GM10847 (cell line): Measurements from ENCODE around the gene RAB32.

Source experiments
- POLR2A ChIP-seq: IDR thresholded peaks from 2 replicates; pipeline ENCODE4 v1.6.1; 2011; ENCODE audit not compliant: insufficient read length; ENCODE audit errors: extremely low read depth

RAB32 gene

DNA sequence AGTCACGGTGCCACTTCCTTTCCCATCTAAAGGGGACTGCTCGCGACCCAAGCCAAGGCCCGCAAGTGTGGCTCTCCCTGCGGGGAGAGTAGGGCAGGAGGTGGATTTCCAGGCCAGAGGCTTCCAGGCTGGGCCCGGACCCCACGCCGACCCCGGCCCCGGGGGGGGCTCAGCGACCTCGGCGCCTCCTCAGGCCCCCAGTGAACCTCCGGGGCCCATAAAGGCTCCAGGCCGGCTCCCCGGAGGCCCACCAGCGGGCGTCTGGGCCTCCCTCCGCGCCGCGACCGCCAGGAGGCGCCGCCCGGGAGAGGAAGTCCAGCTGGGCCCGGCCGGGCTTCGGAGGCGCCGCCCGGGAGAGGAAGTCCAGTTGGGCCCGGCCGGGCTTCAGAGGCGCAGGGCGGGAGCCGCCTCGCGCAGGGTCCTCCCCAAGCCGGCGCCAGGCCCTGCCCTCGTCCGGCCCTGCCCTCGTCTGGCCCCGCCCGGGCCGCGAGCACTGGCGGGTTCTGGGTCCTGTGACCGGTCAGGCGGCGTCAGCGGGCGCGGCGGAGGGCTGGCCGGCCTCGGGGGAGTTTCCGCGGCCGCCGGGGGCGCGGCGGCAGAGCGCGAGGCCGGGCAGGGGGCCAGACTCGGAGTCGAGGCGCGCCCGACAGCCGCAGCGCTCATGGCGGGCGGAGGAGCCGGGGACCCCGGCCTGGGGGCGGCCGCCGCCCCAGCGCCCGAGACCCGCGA is at the start of gene RAB32:
Gene RAB32, plus strand, starts transcription at position 623 of the 729 bp plus-strand sequence. Its CDS starts 39 bp downstream, at position 662.
- no peak for TF ChIP-seq POLR2A

DNA sequence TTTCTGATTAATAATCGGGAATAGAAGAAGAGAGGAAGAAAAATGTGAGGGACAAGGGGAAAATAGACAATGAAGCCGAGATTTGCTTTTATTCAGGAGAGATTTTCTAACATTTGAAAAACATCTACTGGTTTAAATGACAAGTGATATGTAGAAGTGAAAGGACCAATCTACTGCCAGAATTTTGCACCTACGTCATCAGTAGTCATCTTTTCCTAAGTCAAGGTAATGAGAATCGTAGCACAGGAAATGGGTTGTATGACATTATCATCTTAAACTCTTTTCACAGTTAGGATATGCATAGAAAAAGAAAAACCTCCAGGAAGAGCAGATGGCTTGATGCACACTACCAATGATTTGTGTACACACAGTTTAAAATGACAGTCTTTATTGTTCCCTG is 45.3 kb upstream of the RAB32 start:
- TF ChIP-seq POLR2A: no peak

DNA sequence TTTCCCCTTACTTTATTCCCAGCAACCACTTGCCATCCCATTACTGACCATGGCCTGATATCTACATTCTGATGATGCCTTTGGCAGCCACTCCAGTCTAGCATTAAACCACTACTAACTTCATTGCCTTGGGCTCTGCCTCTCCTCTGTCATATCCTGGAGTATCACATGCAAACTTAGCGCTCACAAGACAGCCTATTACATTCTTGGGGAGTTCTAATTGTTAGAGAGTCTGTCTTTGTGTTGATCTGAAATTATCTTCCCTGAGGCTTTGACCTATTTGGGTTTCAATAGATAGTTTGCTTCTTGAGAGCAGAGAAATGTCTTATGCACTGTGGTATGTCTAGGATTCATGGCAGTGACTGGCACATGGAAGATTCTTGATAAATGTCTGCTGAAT is 40.5 kb upstream of the RAB32 start:
- no peak for TF ChIP-seq POLR2A

DNA sequence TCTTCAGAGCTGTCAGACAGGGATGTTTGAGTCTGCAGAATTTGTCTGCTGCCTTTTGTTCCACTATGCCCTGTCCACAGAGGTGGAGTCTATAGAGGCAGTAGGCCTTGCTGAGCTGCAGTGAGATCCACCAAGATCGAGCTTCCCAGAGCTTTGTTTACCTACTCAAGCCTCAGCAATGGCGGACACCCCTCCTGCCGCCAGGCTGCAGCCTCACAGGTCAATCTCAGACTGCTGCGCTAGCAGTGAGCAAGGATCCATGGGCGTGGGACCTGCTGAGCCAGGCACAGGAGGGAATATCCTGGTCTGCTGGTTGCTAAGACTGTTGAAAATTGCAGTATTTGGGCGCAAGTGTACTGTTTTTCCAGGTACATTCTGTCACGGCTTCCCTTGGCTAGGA is 28.4 kb upstream of the RAB32 start:
- TF ChIP-seq POLR2A: no peak

DNA sequence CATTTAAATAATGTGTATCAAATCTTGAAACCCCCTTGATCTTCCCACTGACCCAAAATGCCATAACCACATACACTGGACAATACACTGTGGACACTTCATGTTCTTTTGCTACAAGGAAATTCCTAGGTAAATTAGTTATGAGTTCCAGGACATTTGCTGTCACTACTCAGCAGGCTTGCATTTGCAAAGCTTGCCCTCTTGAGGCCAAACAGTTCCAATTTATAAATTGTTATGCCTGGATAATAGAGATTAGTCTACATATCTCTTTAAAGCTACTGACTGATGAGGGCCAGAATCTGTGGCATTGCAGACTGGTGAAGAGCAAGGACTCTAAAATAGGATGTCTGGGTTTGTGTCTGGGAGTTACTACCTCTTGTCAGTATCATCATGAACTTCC is 17.4 kb upstream of the RAB32 start:
- TF ChIP-seq POLR2A: no peak

DNA sequence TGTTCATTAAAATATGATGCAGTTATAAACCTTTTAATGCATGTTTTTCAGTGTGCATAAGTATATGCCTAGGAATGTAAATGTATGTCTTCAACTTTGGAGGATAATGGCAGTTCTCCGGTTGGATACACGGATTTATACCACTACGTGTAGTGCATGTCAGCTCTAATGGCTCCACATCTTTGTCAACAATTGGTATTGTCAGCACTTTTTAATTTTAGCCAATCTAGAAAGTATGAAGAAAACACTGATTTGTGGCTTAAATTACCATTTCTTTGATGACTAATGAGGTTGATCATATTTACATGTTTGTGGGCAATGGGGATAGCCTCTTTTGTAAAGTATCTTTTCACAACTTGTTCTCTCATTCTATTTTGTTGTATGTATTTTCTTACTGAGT is 10.9 kb upstream of the RAB32 start:
- no peak for TF ChIP-seq POLR2A

DNA sequence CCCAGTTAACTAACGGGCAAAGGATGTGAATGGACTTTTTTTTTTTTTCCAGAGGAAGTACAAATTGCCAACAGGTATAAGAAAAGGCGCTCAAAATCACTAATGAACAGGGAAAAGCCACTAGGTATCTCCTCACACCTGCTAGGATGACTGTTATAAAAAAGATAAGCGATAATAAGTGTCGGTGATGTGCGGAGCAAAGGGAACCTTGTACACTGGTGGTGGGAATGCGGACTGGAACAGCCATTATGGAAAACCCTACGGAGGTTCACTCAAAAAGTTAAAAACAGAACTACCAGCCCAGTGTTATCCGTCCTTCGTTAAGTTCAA is 787 bp upstream of the RAB32 start:
- no peak for TF ChIP-seq POLR2A

DNA sequence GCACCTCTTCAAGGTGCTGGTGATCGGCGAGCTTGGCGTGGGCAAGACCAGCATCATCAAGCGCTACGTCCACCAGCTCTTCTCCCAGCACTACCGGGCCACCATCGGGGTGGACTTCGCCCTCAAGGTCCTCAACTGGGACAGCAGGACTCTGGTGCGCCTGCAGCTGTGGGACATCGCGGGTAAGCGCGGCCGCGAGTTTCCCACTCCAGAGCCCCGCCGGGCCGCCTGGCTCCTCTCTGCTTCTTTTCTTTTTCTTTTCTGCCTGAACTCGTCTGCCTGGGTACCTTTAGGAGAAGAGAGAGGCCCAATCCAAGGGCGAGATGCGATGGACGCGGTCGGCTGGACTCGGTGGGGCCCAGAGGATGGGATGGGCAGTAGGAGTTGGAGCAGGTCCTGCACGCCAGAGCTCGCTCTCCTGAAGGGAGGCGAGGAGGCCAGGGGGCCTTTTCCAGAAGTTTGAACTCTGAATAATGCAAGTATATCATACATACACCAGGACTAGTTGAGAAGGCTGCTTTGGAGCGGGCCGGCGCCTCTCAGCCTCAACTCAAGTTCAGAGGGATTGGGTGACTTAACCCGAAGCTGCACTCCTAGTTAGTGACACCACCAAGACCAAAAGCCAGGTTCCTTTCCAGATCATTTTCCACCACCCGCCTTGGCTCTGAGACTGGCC is 445 bp downstream of the RAB32 start:
- no peak for TF ChIP-seq POLR2A

DNA sequence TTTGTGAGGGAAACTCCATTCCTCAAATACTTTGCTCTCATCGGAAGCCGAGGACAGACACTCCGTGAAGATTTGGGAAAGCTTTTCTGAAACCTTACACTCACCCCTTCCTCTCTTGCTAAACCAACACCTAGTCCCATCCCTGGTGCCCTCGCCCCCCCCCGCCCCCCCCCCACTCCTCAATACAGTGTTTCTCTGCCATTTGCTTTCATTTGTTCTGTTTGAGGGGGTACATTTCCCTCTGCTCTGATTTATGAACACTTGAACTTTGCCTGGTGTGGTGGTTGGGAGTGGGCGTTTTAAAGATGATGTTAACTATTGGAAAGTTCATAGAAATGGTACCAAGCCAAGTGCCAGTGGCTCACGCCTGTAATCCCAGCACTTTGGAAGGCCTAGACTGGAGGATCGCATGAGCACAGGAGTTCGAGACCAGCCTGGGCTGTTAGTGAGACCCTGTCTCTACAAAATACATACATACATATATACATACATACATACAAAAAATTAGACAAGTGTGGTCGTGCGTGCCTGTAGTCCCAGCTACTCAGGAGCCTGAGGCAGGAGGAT is 1.1 kb downstream of the RAB32 start:
- TF ChIP-seq POLR2A: no peak

DNA sequence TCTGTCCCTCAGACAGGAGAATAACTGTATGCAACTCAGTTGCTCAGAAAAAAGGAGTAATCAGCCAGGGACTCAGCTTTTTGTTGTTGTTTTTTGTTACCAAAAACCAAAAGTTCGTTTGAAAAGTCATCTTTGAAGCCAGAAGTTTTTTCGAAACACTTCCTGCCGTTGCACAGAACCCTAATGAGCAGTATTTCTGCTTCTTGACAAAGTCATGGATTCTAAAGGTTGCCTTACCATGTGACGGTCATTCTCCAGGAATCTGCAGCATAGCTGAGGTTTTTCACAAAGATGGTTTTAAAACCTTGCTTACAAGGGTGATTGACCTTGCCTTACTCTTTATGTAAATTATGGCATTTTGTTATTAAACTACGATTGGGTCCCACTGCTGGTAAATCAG is 1.9 kb downstream of the RAB32 start:
- no peak for TF ChIP-seq POLR2A

DNA sequence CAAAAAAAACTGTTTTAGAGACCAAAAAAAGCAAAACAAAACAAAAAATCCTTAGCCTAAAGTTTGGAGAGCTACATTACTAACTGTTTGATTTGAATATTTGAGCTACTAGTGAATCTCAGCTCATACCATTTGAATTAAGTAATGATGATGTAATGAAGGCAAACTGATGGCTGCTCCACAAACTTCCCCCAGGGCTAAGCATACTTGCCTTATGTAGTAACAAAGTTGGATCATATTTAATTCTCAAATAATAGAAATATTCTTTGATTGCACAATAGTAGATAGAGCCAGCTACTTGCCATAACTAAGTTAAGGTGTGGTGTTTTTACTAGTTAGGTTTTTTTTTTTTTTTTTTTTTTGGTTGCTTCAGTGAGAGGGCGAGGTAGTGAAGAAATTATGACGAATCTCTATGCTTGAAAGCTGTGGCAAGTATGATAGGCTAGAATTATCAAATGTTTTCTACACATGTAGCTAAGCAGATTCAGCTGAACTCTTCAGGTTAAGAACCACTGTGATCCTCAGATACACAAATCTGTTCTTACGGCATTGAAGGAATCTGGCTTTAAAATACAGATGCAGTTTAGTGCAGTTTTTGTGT is 2.9 kb downstream of the RAB32 start:
- no peak for TF ChIP-seq POLR2A

DNA sequence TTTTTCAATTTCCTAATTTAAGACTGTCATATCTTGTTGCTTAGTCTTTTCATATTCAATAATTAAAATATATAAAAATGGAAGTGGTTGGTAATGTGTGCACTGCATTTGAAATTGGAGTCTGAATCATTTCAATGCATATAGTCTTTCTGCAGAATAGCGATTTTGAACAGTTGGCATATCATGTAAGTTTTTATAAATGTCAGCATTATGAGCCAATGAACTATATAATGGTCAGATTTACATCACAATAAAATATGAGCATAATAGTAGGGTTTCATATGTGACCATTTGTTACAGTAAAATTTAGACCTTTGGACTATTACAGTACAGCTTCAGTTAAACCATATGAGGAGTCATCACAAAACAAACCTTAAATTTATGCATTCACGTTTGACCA is 4.3 kb downstream of the RAB32 start:
- no peak for TF ChIP-seq POLR2A

DNA sequence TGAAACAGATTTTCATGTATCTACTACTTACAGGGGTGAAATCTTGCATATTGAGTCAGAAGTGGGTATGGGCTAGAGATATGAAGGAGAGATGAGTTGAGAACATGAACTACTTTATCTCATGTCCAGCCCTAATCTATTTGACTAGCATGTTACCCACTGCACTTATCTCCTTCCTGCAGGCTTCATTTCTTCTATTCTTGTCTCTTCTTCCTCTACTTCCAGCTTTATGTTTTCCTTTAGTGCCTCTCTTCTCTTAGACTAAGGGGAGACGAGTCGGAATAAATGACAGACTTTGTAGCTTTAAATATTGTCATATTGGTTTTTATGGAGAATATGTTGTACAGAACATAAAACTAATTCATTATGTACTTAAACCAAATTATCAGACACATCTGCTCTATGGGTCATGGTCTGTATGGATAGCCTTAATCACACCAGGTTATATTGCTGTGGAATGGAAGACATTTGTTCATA is 5.3 kb downstream of the RAB32 start:
- no peak for TF ChIP-seq POLR2A

DNA sequence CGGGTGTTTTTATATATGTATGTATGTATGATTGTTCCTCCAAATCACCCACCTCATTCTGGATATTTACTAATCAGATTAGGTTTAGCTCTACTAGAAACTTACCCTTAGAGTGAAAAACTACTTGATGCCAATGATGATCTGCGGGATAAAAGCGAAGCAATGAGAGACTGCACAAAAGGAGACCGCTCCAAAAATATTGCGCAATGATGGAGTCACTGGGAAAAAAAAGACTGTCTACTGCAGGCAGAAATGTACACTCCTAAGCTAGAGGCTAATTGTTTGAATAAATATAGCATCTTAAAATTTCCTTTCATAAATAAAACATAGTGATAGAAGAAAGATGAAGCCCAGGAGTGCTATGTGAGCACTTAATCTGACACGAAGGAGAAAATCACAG is 7.3 kb downstream of the RAB32 start:
- no peak for TF ChIP-seq POLR2A

DNA sequence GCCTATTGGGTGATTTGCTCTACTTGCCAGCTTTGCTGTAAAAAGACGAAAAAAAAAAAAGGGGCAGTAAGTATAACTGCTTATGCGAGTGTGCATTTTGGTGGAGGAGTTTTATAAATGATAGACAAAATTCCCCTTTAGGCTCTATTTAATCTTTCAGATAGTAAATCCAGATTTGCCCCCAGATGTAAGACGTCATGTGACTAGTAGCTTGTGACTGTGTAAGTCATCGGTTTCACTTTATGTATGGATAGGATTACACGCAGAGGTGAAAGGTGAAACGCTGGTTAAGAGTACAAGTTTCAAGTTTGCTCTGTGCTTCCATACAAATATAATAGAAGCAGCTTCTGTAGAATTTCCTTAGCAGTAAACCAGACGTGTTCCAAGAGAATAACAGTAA is 7.9 kb downstream of the RAB32 start:
- TF ChIP-seq POLR2A: no peak
